SJCRH30 (cell line): Measurements from ENCODE around the gene B3GAT3. TPM values are rescaled to one million over a fixed set of nuclear protein-coding genes. Genes with fewer than 3 reads are reported as not detected.
A peak's percentile ranks its signal among the peaks of the same experiment; 100 is the strongest.
"Not testable (repeated sequence)": the region's sequence is repeated elsewhere in the genome, so short reads cannot be mapped to it uniquely, and the experiment has no call there.

Experiments
- DNase-seq, 2 experiments: peaks; one replicate each; pipeline ENCODE4 v3.0.0-alpha.2; 2015 to 2020
- H3K27ac ChIP-seq: fragments of 250-450 bp; sonication (Bioruptor Pico); 2 replicates; pipeline ENCODE4 v1.5.1; 2020; ENCODE audit warnings: mild to moderate bottlenecking, moderate library complexity
- H3K27me3 ChIP-seq: fragments of 250-450 bp; sonication (Bioruptor Pico); 2 replicates; pipeline ENCODE4 v1.5.1; 2020; ENCODE audit warnings: mild to moderate bottlenecking, moderate library complexity
- H3K36me3 ChIP-seq: fragments of 250-450 bp; sonication (Bioruptor Pico); 2 replicates; pipeline ENCODE4 v1.5.1; 2020; ENCODE audit warnings: mild to moderate bottlenecking, moderate library complexity
- H3K4me1 ChIP-seq: fragments of 250-450 bp; sonication (Bioruptor Pico); 2 replicates; pipeline ENCODE4 v1.5.1; 2020; ENCODE audit warnings: mild to moderate bottlenecking, moderate library complexity
- H3K4me3 ChIP-seq: fragments of 250-450 bp; sonication (Bioruptor Pico); 2 replicates; pipeline ENCODE4 v1.5.1; 2020; ENCODE audit warnings: mild to moderate bottlenecking, moderate library complexity
- H3K9me3 ChIP-seq: fragments of 250-450 bp; sonication (Bioruptor Pico); replicated peaks from 2 replicates; pipeline ENCODE4 v1.5.1; 2020; ENCODE audit warnings: mild to moderate bottlenecking, moderate library complexity
- total RNA-seq: library from RNA; depleted of rRNA; stranded (reverse); fragments of >200 nt; shearing (Covaris generic); gene quantifications from 2 replicates; pipeline ENCODE4 v1.2.3, GENCODE V29; 2014

The B3GAT3 gene
- total RNA-seq, 1 experiment from 2014 or later, result 23.4 TPM

DNA sequence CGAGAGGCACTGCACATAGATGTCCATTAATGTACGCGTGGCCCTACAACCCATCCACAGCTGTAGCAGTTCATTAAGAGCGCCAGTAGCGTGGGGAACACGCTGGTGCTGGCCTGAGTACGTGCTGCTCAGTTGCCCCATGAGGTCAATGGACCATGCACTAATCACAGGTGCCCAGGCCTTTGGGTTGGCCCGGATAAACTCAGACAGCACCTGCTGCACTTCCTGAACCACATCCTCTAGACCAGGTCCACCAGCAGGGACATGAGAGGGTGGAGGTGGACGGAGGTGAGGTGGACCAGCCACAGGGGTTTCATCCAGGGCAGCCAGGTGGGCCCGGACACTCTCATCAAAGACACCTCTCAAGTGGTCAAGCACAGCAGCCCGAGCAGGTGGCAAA is 27.7 kb upstream of the B3GAT3 start:
- no peak for DNase-seq
- Histone ChIP-seq H3K27me3 (no peaks in the 10 kb centered on the region), H3K4me1 (no peaks in the 10 kb centered on the region; the same call in 1 of the 2 replicates), H3K4me3 (no peak overlapping the region), H3K27ac (no peak overlapping the region), H3K36me3 (no peaks in the 10 kb centered on the region; the same call in 1 of the 2 replicates), H3K9me3 (no peaks in the 10 kb centered on the region)

DNA sequence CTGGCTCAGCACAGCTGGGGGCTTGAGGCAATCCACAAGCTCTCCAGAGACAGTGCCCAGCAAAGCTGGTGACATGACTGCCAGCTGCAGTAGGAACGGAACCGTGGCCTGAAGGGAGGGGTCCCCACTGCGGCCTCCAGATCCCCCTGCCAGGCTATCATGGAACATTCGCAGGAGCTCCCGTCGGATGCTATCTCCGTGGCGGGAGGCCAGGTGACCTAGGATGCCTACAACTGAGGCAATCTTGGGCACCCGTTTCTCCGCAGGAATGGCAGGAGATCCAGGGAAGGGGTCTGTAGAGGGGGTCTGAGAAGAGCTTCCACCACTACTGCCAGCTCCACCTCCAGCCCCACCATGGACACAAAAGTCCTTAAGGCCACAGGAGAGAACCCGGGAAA is 27.2 kb upstream of the B3GAT3 start:
- Histone ChIP-seq H3K4me1 (no peaks in the 10 kb centered on the region; the same call in 1 of the 2 replicates), H3K36me3 (peaks cover 2% of the 10 kb centered on the region; the same call in 1 of the 2 replicates)

DNA sequence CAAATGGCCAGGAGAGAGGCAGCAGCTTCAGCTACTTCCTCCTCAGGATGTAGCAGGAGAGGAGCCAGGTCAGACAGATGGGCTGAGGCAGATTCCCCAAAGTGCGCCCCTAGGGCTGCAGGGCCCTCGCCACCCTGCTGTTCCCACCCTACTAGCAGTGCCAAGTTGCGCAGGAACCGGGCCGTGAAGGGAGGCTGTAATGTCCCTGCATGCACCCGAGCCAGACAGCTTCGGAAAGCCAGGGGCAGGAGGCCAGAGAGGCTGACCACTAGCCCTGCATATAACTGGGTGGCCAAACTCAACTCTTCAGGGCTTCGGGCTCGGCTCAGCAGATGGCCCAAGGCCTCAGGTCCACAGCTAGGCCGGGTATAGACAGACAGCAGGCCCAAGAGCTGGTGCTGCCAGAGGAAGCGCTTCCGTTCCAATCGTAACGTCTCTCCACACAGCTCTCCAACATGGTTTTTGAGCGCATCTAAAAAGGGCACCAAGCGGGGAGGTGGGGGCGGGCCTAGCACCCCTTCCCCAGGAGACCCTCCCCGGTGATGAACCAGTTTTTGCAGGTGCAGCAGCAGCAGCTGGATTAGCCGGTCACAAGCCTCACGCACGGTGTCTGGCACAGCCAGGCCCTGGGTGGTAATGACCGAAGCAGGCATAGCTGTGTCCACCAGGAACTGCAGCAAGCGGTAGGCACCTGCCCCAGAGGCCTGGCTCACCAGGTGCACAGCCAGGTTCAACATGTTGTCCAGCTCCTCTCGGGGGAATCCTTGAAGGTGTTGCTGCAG is 26.6 kb upstream of the B3GAT3 start:
- Histone ChIP-seq H3K27ac (no peak overlapping the region), H3K36me3 (peaks cover 7% of the 10 kb centered on the region), H3K4me1 (no peaks in the 10 kb centered on the region; the same call in 1 of the 2 replicates), H3K9me3 (no peaks in the 10 kb centered on the region), H3K27me3 (no peaks in the 10 kb centered on the region), H3K4me3 (no peak overlapping the region)
- no peak for DNase-seq

More for the DNA sequence above, 27.2 kb upstream of the B3GAT3 start:
- H3K4me3 ChIP-seq, result no peak overlapping the region
- no peak overlapping the region for H3K27ac ChIP-seq
- no peaks in the 10 kb centered on the region for H3K27me3 ChIP-seq
- DNase-seq, result no peak
- H3K9me3 ChIP-seq, result no peaks in the 10 kb centered on the region

GRCh38 chr11:62647609-62648005 is 25.8 kb upstream of the B3GAT3 start:
- no peak overlapping the region for H3K27ac ChIP-seq
- no peaks in the 10 kb centered on the region; the same call in 1 of the 2 replicates for H3K4me1 ChIP-seq
- DNase-seq, result no peak
- peaks cover 10% of the 10 kb centered on the region for H3K36me3 ChIP-seq
- no peaks in the 10 kb centered on the region for H3K27me3 ChIP-seq
- H3K4me3 ChIP-seq, result no peak overlapping the region
- H3K9me3 ChIP-seq, result no peaks in the 10 kb centered on the region

DNA sequence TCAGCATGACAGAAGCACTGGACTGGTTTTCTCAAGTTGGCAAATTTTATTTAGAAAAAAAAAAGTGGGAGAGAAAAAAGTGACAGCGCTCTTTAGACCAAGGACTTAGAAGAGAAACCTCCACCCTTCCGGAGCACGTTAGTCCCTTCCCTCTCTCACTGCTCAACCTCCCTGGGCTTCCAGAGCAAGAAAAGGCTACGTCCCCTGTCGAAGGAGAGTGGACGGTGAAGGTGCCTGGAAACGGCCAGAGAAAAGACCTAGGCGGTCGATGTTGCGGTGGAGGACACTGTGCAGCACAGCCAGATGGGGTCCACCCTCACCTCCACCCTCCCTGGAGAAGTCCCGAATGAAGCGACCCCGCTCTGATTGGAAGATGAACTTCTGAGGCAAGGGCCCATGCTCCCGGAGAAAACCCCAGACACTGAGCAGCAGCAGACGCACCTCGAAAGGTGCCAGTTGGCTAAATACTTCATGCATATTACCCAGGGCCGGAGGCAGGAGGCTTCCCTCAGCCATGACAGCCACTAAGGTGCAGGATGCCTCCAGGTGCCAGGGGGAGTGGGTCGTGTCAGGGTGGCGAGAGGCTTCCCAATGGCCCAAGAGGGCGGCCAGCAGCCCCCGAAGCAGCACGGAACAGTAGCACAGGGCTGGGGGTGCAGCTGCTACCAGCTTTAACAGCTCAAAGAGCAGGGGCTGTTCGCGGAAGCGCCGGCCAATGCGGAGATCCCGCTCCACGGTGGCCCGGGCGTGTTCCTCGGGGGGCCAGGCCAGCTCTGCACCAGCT is 25.2 kb upstream of the B3GAT3 start:
- Histone ChIP-seq H3K36me3 (peaks cover 12% of the 10 kb centered on the region), H3K9me3 (no peaks in the 10 kb centered on the region), H3K27me3 (no peaks in the 10 kb centered on the region), H3K27ac (no peak overlapping the region), H3K4me1 (no peaks in the 10 kb centered on the region; the same call in 1 of the 2 replicates), H3K4me3 (no peak overlapping the region)
- DNase-seq, result no peak

- H3K36me3 ChIP-seq, result peaks cover 12% of the 10 kb centered on the region
- peak within 1 kb of the TSS; percentile 90 for H3K4me3 ChIP-seq
- H3K27me3 ChIP-seq, result no peaks in the 10 kb centered on the region
- H3K4me1 ChIP-seq, result no peaks in the 10 kb centered on the region; the same call in 1 of the 2 replicates
- peak; percentile 99 for DNase-seq
- peak within 1 kb of the TSS; percentile 94 for H3K27ac ChIP-seq
- H3K9me3 ChIP-seq, result no peaks in the 10 kb centered on the region
Observed at GRCh38 chr11:62645946-62646824, 24.4 kb upstream of the B3GAT3 start, which contains the start of gene GANAB. Gene GANAB, minus strand, starts transcription at chr11:62646613. Its CDS starts 14 bp downstream, at chr11:62646599.

DNA sequence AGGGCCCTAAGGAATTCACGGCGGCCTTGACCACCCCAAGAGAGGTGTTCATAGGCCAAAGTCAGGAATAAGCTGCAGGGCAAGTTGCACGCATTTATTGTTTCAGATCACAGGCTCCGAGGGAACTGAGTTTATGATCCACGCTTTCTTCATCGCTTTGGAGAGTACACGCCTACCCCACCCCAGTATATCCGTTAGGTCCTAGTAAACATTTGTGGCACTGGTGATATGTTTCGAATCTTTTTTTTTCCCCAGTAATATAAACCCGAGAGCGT is 23.8 kb upstream of the B3GAT3 start:
- Histone ChIP-seq H3K4me1 (no peaks in the 10 kb centered on the region; the same call in 1 of the 2 replicates), H3K27me3 (no peaks in the 10 kb centered on the region), H3K27ac (peak overlapping the region; percentile 94), H3K4me3 (peak overlapping the region; percentile 90), H3K9me3 (no peaks in the 10 kb centered on the region), H3K36me3 (peaks cover 12% of the 10 kb centered on the region)
- no peak for DNase-seq

DNA sequence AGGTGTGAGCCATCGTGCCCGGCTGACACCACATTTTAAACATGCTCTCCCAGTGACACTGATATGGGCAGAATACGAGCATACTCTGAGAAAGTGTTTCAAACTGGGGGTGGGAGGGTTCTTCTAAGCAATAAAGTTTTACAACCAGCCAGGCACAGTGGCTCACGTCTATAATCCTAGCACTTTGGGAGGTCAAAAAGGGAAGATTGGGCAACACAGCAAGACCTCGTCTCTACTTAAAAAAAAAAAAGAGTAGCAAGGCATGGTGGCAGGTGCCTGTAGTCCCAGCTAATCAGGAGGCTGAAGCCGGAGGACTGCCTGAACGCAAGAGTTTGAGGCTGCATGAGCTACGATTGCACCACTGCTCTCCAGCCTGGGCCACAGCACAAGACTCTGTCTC is 22.4 kb upstream of the B3GAT3 start:
- Histone ChIP-seq H3K9me3 (no peaks in the 10 kb centered on the region), H3K27me3 (no peaks in the 10 kb centered on the region), H3K27ac (no peak overlapping the region), H3K4me3 (no peak overlapping the region), H3K4me1 (no peaks in the 10 kb centered on the region; the same call in 1 of the 2 replicates), H3K36me3 (peaks cover 17% of the 10 kb centered on the region)
- DNase-seq, result no peak

GRCh38 chr11:62632492-62632891 is 10.7 kb upstream of the B3GAT3 start:
- H3K27ac ChIP-seq, result no peak overlapping the region
- no peak for DNase-seq
- peaks cover 86% of the 10 kb centered on the region for H3K36me3 ChIP-seq
- no peak overlapping the region for H3K4me3 ChIP-seq
- no peaks in the 10 kb centered on the region for H3K4me1 ChIP-seq
- H3K27me3 ChIP-seq, result no peaks in the 10 kb centered on the region
- no peaks in the 10 kb centered on the region for H3K9me3 ChIP-seq

DNA sequence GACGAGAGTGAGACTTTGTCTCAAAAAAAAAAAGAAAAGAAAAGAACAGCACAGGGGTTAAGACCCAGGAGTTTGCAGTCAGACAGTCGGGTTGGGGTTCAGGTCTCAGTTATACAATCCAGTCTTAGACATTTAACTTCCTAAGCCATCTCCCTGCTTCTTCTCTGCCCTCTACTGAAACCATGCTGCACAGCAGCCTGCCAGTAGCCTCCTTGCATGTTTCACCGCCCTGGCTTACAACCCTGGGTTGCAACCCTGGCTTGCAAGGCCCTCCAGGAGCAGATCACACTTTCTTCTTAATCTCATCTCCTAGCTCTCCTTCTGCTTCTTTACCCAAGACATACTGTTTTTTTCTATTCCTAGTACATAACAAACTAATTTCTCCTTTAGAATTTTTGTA is 5.9 kb upstream of the B3GAT3 start:
- DNase-seq, result no peak
- Histone ChIP-seq H3K4me1 (no peaks in the 10 kb centered on the region), H3K9me3 (no peaks in the 10 kb centered on the region), H3K27me3 (no peaks in the 10 kb centered on the region), H3K36me3 (peaks cover 70% of the 10 kb centered on the region), H3K27ac (no peak overlapping the region), H3K4me3 (no peak overlapping the region)

DNA sequence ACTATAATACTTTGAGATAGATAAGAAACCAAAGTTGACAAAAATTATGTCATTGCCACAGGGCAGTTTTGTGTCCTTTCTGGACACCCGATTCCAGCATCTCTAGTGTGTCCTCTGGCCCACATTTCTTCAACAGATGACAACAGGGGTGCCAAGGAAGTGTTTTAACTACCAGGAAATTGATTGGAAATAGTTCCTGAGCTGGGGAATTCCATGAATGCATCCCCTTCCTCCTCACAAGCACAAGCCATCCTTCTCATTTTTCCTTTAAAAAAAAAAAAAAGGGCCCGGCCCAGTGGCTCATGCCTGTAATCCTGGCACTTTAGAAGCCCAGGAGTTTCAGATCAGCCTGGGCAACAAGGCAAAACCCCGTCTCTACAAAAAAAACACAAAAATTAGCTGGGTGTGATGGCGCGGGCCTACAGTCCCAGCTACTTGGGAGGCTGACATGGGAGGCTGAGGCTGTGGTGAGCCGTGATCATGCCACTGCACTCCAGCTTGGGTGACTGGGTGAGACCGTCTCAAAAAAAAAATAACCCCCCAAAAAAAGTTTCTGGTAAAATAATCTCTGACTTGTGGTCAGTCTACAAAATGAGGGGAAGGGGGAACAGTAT is 797 bp upstream of the B3GAT3 start:
- DNase-seq, result no peak
- Histone ChIP-seq H3K27me3 (no peaks in the 10 kb centered on the region), H3K36me3 (peaks cover 23% of the 10 kb centered on the region), H3K4me1 (peaks cover 5% of the 10 kb centered on the region), H3K27ac (peak overlapping the region; percentile 51), H3K4me3 (peak overlapping the region; percentile 69), H3K9me3 (no peaks in the 10 kb centered on the region)

DNA sequence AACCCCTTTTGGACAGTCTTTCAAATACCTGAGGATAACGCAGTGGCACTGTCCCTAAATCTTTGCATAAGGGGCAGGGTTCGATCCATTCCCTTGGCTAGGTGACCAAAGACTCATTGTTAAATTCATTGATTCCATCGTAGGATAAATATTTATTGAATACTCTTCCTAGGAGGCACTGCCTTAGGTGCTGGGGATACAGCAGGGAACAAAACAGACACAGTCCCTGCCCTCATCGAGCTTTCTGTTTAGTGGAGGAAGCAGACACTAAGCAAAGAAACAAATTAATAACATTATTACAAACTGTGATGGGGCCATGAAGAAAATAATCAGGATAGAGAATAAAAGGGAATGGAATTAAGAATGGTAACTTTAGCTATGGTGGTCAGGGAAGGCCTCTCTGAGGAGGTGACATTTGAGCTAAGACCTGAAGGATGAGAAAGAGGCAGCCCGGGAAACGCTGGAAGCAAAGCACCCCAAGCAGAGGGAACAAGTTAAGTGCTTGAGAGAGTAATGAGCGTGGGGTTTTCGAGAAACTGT is 689 bp downstream of the B3GAT3 start:
- Histone ChIP-seq H3K9me3 (no peaks in the 10 kb centered on the region), H3K4me1 (peaks cover 5% of the 10 kb centered on the region), H3K27ac (peak overlapping the region; percentile 51), H3K27me3 (no peaks in the 10 kb centered on the region), H3K4me3 (peak overlapping the region; percentile 69), H3K36me3 (peaks cover 8% of the 10 kb centered on the region)
- DNase-seq, result no peak

DNA sequence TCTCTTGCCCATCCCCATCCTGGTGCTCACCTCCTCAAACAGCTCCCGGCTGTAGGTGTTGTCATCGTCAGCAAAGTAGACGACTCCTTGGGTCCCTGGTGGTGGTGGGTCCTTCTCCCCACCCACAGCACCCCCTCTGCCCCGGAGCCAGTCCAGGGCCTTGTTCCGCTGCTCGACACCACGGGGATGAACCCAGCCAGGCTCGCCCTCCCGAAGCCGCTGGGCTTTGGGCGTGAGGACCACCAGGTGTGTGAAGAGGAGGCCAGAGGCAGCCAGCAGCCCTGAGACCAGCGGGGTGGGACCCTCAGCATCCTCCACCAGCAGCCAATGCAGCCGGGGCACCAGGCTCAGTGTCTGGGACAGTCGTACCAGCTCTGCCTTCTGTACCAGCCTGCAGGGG is 4.8 kb downstream of the B3GAT3 start:
- not testable (repeated sequence) for H3K36me3 ChIP-seq, H3K27me3 ChIP-seq, H3K4me1 ChIP-seq, H3K9me3 ChIP-seq, H3K27ac ChIP-seq, DNase-seq, H3K4me3 ChIP-seq

GRCh38 chr11:62615521-62615920 is 6.3 kb downstream of the B3GAT3 start:
- Histone ChIP-seq H3K27me3 (no peaks in the 10 kb centered on the region), H3K9me3 (no peaks in the 10 kb centered on the region)
- DNase-seq, result no peak

More at GRCh38 chr11:62615521-62615920, 6.3 kb downstream of the B3GAT3 start:
- Histone ChIP-seq H3K36me3 (no peaks in the 10 kb centered on the region), H3K4me1 (no peaks in the 10 kb centered on the region), H3K4me3 (no peak overlapping the region), H3K27ac (no peak overlapping the region)
